GM18873 (cell line): ENCODE measurements around the gene JAM3.
"Not testable (repeated sequence)": the region's sequence is repeated elsewhere in the genome, so short reads cannot be mapped to it uniquely, and the experiment has no call there.

ENCODE experiments used
- ATAC-seq: cut with Tn5 transposase; IDR thresholded peaks from one replicate; pipeline ENCODE4 v1.9.1; 2021; ENCODE audit warnings: mild to moderate bottlenecking, moderate library complexity, moderate number of reproducible peaks; ENCODE audit not compliant: unreplicated experiment, low FRiP score

The JAM3 gene

DNA sequence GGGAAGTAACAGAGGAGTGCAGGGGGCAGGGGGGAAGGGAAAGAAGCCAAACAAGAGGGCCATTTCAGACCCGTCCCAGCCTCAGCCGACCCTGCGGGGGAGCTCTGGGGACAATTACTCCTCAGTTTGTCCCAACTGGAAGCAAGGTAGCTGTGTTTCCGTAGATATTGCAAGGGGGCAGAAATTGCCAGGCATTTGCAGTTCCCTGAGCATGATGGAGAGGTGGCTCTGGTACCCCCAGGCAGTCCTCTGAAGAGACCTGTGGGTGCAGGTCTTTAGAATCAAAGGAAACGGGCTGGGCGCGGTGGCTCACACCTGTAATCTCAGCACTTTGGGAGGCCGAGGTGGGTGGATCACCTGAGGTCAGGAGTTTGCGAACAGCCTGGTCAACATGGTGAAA lies 13.8 kb upstream of the JAM3 start:
- ATAC-seq, result no peak

DNA sequence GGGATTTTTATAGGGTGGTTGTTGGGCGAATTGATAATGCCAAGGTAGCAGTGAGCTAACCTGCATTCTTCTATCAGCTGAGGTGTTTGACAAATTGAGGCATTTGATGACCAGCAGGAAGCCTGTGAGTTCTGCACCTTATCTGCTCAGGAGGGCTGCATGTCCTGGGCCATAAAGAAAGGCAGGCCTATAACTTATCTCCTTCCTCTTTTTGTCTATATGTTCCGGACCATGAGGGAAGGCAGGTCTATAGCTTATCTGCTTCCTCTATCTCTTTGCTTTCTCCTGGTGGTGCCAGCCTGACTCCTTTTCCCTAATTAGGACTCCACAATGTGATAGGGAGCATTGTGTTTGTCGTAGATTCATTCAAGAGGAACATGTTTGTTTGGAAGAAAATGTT lies 8.6 kb upstream of the JAM3 start:
- no peak for ATAC-seq

DNA sequence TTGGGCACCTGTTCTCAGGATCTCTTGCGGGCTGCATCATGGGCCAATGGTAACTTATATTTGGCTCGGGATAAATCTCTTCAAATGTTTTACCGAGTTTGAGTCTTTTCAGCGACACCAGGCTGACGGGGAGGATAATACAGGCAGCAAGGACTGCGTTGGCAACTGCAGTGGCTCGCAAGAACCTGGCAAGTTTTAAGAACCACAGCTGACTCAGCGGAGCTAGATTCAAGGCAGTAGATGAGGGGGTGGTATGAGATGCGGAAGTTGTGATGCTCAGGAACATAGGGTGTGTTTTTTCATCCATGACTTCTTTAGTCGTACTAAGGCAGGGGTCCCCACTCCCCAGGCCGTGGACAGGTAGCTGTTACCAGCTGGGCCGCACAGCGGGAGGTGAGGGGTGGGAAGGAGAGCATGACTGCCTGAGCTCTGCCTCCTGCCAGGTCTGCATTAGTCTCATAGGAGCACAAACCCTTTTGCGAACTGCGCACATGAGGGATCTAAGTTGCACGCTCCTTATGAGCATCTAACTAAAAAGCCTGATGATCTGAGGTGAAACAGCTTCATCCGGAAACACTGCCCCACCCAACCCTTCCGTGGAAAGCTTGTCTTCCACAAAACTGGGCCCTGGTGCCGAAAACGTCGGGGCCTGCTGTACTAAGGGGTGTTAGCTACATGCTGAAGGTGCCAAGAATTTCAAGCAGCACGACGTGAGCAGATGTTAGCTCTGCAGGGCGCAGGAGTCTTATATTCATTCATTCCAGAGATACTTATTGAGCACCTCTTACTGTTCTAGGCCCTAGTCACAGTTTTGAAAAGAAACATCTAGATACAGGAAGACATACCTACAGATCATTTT lies 6.4 kb upstream of the JAM3 start:
- ATAC-seq, result no peak

DNA sequence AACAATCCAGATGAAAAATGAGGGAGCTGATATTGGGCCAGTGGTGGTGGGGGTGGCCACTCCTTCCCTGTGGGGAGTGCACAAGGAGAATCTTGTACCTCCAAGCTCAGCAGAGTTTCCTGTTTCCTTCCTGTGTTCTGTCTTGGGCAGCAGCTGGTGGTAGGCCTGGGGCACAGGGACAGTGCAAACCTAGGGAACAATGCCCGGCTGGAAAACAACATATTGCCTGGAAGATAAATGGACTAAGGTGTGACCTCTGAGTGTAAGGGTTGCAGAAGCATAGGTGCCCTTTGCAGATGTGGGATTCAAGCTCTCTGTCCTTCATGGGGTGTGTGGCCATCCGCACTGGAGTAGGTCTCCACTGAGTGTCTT lies 5.8 kb upstream of the JAM3 start:
- ATAC-seq, result no peak

DNA sequence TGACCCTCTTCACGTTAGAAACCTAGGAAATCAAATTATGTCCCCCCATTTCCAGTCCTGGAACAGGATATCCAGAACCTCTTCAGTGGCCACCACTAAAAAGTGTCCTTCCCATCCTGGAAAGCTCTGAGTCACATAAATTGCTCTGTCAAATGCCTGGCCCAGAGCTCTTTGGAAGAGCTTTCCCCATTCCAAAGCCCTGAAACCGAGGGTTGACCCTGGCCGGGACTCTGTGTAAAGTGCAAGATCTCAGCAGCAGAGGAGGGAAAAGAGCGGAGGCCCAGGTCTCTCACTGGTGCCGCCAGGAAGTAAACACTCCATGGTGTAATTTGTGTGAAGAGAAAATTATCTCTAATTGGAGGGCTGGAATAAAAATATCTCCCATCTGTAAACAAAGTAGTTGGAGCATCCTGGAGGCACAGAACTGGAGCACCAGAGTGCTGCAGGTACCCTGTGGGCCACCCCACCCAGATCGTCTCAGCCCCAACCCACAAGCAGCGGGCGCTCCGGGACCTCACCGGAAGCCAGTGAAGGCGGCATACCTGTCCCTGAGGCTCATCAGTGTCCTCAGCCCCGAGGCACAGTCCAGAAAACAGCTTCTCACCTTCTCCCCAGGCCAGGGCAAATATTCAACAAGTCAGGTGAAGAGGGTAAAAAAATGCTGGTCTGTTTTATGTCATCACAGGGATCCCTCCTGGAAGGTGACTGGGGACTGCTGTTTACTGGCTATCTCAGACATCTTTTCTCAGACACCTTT lies 4.7 kb upstream of the JAM3 start:
- ATAC-seq, result no peak

DNA sequence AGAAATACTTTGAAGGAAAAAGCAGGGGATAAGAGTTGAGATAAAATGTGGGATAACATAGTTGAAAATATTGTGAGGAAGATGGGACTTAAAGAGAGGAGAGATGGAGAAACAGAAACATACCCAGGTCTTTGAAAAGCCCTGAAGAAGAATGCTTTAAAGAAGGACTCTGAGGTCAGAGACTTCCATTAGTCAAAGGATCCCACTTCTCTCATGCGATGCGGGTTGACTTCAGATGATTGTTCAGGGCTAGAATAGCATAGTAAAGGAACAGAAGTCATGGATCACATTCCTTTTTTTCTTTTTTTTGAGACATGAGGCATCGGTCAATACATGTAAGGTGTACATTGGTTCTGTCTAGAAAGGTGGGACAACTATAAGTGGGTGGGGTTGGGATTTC lies 3.5 kb upstream of the JAM3 start:
- no peak for ATAC-seq

DNA sequence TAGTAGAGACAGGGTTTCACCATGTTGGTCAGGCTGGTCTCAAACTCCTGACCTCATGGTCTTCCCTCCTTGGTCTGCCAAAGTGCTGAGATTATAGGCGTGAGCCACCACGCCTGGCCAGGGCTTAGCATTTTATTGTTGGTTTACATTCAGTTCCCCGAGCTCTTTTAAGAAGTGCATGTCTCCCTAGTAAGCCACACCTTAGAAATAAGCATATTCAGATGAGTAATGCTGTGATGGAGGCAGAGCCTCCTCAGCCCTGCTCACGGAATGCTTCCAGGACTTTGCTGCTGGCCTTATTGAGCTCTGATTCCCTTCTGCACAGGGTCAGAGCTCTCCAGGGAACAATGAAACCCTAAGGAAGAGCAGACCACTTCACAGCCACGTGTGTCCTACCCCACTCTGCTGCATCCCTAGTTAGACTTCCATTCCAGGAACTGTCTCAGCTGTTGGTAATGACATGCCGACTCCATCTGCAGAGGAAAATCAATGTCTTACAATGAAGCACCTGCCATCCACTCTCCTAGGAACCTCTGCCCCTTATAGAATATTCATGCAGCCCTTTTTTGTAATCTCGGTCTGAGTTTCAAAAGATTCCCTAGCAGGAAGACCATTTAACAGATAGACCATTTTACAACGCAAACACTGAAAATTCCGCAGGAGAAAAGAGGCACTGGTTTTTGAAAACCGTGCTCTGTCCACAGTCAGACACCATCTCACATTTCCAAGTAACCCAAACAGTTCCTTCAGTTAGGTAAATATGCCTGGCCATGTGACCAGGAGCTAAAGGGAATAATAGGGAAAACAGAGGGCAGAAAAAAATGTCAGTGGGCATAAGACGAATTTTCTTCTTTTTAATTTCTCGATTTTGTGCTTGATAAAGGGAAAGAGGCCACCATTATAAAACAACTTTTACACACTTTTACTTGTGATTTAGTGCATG lies 1.7 kb upstream of the JAM3 start:
- ATAC-seq, result no peak

DNA sequence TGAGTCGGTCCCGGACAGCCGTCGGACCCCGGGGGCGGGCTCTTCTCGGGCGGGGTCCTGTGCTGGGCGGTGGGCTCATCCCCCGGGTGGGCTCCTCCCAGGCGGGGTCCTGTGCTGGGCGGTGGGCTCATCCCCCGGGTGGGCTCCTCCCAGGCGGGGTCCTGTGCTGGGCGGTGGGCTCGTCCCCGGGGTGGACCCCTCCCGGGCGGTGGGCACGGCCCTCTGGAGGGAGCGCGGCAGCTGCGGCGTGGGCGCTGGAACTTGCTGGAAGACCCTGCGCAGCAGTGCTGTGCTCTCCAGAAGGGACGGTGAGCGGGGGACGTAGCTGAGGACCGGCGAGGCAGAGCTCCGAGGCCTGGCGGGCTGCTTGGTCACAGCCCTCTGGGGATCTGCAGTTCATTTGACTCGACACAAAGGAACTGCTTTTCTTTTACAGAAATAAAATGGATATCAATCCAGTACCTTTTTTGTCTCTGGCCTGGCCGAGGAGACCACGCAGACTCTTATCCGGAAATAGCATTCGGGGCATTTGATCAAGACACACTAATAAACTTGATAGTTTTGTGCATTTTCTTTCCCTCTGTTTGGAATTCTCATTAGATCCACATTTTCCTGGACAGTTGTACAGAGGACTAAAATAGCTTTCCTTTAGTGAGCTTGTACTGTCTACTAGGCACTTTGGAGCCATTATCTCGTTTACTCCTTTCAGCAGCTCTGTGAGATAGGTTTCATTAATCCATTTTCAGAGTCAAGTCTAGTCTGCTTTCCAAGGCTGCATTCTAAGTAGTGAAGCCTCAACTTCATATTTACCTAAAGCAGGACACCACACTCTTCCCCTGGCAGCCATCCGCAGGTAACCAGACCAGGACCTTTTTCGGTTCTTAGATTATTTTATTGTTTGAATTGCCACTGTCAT lies 812 bp downstream of the JAM3 start:
- no peak for ATAC-seq

DNA sequence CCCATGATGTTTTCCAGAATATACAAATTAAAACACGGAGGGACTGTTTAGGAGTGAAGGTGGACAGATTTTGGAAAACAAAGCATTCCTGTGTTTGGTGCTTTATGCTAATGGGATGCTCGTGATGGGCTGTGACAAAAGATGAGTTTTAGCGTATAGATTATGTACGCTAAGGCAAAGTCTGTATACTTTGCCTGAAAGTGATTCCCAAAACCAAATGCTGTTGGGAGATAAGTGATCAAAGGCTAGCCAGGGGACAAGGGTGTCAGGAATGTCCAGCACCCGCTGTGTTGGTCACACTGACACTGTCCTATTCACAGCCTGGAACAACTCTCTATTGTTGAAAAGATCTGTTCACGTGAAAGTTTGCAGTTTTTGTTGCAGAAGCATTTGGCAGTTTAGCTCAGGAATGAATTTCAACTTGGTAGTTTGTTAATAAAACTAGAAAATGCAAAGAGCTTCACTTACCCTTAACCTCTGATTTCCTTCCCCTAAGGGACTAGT lies 1.5 kb downstream of the JAM3 start:
- ATAC-seq, result no peak

DNA sequence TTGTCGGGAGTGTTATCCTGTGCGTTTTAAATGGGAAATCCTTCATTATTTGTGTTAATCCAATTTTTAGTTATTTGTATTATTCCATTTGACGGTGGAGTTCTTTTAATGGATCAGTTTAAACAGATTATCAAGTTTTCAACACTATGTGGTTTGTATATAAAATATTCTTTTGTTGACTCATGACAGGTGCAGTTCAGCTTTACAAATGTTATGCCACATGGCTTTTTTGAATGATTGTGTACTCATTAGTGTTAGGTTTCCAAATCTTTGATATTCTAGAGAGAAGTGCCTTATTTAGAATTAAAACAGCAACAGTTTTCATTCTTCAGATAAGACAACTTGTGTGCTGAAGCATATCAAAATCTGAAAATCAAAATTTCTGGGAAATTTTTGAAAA lies 2.4 kb downstream of the JAM3 start:
- no peak for ATAC-seq

DNA sequence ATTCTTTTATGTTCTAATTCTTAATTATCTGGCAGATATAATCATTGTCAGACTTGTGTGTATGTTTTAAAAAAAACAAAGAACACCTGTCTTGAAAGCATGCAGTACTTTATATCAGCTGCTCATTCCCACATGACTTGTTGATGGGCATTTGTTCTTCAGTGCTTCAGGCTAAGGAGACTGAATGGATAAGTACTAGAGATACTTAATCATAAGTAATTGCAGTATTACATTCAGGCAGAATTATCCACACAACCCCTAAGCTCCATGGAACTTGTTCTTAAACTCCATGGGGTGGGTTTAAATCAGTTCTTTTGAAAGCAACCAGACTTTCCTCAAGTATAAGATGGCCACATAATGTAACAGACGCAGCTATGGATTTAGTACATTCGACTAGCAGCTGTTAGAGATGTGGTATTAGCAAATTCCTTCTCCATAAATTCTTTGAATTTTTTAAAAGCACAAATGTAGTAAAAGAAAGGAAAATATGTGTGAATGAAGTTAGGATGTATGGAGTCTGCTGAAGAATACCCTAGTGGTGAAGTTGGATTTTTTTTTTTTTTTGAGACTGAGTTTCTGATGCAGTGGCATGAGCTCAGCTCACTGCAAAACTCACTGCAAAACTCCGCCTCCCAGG lies 3.0 kb downstream of the JAM3 start:
- ATAC-seq, result no peak

DNA sequence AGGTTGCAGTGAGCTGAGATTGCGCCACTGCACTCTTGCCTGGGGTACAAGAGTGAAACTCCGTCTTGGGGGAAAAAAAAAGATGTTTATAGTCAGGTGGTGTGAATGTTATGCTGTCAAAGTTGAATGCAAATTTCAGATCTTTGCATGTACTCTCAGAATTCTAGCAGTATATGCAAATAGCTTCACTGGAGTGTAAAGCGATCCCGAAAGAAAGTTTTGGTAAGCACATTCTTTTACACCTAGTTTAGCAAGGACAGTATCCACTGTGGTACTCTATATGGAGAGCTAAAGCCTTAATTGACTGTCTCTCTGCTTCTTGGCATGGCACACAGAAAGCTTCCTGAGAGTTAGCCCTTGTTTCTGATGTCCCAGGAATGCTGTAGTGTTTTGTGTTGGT lies 4.0 kb downstream of the JAM3 start:
- ATAC-seq, result no peak

DNA sequence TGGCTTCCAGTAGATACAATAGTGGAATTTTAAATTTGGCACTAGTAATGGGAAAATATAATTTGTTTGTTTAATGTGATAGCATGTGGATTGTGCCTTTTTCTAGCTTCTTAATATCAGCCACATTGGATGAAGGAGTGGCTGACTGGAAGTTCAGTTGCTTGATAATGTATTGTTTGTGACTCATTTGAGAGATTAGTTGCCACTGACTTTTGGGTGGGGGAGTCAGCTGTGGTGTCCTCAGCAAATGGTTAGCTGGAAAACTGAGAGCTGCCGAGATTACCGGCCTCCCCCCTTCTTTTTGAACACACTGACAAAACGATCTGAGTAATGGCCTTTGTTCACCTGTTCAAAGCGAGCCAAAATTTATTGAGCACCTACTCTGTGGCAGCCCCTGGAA lies 5.5 kb downstream of the JAM3 start:
- ATAC-seq, result no peak

DNA sequence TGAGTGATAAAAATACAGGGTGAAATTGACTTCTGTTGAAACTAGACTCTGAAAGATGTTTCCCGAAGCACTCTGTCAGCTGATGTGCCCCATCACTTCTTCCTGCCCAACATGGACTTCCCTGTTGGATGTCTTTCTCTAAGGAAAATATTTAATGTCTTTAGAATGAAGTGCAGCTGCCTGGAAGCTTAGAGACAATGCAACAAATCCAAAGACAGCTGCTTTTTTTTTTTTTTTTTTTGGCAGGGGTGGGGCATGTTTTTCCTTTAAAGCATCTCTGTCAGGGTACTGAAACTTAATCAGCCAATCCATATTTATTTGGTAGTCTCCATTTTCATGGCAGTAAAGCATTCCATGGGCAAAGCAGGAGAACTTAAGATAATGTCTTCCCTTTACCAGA lies 5.9 kb downstream of the JAM3 start:
- no peak for ATAC-seq

DNA sequence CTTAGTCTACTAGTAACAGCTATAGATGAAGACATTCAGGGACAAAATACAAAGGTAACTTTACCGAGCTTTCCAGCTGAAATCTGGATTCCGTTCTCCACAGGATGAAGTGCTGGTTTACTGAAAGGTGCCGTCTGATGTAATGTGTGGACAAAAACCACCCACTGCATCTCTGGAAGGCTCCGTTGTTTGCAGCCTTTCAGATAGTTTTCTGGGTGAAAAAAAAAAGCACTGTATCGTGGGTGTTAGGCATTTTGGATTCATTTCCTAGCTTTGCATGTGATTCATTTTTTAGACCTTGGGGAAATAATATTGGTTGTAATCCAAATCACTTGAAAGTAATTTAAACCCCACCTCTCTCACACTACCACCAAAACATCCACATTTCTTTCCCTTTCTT lies 10.4 kb downstream of the JAM3 start:
- no peak for ATAC-seq

DNA sequence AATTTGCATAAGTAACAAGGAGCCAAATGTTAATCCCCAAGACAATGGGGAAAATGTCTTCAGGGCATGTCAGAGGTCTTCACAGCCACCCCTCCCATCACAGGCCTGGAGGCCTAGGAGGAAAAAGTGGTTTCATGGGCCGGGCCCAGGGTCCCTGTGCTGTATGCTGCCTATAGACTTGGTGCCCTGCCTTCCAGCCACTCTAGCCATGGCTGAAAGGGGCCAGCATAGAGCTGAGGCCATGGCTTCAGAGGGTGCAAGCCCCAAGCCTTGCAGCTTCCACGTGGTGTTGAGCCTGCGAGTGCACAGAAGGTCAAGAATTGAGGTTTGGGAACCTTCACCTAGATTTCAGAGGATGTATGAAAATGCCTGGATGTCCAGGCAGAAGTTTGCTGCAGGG lies 12.4 kb downstream of the JAM3 start:
- not testable (repeated sequence) for ATAC-seq

DNA sequence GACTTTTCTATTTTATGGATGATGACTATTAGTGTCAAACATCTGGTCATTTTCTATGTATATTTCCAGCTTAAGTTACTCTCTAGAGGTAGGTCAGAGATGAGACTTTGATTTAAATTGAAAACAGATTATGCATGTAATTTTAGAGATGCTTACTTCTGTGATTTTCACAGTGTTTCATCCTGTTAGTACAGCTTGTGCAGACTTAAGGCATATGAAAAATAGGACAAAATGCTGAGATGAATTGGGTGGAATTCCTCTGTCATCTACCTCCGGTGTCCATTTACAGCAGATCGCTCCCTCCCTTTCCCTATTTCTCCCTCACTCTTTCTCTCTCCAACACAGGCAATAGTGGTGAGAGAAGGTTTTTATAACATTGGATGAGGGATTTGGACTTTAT lies 14.1 kb downstream of the JAM3 start:
- no peak for ATAC-seq

DNA sequence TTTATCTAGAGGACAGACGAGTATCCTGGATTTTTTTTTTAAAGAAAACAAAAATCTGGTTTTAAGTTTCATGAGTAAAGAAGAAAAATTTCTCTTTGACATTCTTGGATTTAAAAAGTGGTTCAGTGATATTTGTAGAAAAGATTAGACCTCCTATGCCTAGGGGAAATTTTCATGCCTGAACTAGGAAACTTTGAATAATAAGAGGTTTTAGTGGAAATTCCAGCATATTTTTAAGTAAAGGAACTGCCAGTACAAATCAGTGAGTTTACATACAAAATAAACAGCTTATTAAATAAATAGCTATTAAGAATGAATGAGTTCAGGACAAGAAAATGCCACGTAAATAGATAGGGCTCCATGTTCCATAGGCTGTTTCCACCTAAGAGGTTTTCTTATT lies 17.5 kb downstream of the JAM3 start:
- no peak for ATAC-seq

DNA sequence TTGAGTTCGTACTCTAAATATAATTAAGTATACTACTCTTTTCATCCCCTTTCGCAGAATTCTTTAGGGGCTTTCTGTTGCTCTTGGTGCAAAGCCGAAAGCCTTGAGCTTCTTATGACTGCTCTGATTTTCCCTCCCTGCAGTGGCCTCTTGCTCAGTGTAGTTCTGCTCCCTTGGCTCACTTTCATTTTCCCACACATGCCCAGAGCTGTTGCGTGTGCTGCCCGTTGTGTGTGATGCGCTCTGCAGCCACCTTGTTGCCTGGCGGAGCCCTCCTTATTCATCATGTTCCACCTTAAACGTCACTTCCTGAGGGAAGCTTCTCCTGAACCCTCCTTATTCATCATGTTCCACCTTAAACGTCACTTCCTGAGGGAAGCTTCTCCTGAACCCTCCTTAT lies 23.1 kb downstream of the JAM3 start:
- ATAC-seq, result not testable (repeated sequence)
